GM19395 (cell line): Measurements from ENCODE around the gene CHAF1A.

Source experiments
- ATAC-seq: cut with Tn5 transposase; IDR thresholded peaks from one replicate; pipeline ENCODE4 v1.9.1; 2021; ENCODE audit warnings: mild to moderate bottlenecking, moderate library complexity; ENCODE audit not compliant: unreplicated experiment

The CHAF1A gene

GRCh38 chr19:4432918-4433506, 30.6 kb downstream of the CHAF1A start:
- no peak for ATAC-seq

DNA sequence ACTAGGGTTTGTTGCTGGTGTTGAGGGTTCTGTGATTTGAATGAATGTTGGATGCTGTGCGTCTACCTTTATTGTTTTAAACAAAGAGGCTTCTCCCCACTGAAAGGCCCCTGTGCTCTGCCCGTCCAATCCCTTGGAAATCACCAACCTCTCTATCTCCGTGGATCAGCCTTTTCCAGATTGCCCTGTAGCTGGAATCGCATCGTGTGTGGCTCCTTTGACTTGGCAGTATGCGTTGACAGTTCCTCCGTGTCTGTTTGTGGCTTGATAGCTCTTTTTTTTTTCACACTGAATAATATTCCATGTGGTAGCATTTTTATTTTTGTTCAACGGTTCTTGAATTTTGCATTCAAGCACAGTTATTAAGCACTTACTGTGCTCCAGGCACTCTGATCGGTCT, 32.0 kb downstream of the CHAF1A start:
- ATAC-seq = no peak

DNA sequence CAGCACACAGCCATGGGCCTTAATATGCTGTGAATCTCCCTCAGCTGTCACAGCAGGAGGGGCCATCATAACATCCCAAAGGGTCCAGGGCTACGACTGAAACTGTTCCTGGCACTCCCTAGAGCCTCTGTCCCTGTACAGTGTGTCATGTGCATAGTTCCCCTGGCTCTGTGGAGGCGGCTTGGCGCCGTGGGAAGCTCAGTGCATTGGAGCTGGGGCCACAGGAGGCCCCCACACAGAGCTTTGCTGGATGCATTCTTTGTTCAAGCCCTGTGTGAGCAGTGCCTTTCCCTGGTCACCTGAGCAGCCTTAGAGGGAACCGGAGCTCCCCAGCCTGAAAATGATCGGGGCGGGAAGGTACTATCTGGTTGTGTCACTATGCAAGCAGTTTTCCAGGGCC, 33.8 kb downstream of the CHAF1A start:
- ATAC-seq = no peak

- ATAC-seq = no peak
These were observed 34.7 kb downstream of the CHAF1A start for GRCh38 chr19:4437103-4437502.

- no peak for ATAC-seq
These were observed 36.8 kb downstream of the CHAF1A start for GRCh38 chr19:4439243-4439642.

- no peak for ATAC-seq
These were observed 39.8 kb downstream of the CHAF1A start for GRCh38 chr19:4441994-4442818.

DNA sequence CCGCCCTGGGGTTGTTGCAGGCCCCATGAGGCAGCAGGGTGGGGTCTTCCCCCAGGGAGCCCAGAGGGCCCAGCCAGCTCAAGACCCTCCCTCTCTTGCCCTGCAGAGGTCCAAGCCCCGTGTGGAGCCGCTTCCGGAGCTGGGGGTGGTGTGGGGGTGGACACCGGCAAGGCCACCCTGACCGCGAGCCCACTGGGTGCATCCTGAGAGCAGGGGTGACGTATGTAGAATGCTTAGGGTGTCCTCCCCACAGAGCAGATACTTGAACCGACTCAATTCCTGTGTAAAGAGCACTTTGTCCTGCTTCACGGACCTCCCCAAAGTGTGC, 40.3 kb downstream of the CHAF1A start:
- no peak for ATAC-seq

GRCh38 chr19:4443188-4443587, 40.7 kb downstream of the CHAF1A start:
- ATAC-seq = no peak

DNA sequence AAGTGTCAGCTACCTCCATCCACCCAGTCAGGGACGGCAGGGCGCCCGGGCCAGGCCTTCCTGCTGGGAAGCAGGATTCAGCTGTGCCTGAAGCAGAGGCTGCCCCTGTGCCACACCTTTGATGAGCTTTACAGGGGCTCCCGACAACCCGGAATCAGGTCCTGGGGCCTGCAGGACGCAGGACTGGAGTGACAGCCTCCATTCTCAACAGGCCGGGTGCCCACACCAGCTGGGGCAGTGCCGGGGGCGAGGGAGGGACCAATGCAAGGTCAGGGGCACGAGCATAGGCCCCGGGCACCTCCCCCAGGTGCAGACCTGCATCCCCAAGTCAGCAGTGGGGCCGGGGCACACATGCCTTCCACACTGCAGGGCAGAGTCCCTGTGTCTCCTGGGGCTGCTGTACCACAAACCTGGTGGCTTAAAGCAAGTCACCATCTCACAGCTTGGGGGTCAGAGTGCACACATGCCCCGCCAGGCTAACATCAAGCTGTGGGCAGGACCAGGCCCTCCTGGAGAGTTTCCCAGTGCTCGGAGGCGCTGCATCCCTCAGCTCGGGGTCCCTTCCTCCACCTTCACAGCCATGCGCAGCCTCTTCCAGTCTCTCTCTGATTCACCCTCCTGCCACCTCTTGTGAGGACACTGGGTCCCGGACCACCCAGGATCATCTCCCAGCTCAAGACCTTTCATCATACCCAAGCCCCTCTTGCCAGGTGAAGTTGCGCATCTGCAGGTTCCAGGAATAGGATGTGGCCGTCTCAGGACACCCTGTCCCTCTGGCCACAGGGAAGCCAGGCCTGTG, 41.7 kb downstream of the CHAF1A start:
- no peak for ATAC-seq

DNA sequence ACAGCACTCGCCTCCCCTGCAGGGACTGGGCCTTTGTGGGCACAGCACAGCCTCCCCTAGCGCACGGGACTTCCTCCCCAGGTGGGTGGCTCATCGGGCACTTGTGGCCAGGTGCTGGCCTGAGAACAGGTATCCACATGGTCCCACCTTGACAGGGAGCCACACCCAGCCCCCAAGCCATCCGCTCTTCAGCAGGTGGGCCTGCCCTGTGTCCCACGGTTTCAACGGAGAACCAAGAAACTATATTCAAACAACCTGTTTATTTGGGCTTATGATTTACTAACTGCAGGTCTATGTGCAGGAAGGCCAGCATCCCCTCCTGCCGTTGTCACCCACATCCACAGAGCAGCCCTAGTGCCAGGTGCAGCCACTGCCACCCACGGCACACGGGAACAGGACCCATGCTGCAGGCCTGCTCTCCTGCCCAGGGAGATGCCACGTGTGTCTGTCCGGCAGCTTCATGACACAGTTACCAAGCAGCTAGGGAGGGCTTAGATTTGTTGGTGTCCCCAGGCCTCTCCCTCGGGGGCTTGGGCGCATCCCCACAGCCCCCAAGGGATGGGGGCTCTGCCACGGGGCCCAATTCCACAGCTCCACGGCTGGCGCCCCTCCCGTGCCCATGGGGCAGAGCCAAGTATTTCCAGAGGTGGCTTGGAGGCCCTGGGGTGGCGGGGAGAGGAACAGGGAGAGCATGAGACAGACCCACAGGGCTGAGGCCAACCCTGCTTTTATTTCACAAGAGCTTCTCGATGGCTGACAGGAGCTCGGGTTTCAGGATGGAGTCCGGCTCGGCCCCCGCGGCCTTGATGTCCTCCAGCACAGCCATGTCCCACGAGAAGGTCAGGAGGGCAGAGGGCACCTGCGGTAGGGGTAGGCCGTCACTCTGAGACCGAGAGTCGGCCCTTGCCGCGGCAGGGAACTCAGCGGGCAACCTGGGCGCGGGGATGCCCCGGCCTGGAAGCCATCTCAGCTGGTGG, 42.6 kb downstream of the CHAF1A start:
- ATAC-seq = no peak

DNA sequence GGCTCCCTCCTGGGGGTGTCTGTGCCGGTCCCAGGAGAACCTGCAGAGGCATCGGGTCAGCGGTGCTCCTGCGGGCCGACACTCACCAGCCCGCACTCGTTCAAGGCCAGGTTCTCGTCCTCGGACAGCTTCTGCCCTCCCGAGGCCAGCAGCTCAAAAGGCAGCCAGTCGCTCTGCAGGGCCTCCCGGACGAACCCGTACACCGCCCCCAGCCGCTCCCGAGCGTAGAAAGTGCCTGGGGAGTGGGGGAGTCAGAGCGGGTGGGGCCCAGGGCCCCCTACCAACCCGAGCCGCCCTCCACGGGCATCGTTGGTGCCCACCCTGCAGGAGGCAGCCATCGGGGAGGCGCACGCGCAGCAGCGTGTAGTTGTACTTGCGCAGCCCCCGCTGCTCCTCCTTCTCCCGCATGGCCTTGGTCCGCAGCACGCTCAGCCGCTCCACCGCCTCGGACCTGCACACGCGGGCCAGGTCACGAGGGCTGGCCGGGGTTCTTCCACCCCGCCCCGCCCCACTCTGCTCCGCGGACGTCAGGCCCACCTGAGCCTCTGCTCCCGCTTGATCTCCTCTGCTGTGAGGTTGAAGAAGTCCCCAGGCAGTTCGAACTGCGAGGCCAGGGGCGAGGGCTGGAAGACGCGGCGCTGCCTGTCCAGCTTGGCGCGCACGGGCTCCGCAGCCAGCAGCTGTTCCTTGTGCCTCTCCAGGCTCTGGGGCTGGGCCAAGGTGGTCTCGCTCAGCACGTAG, 43.7 kb downstream of the CHAF1A start:
- no peak for ATAC-seq

GRCh38 chr19:4446704-4447200, 44.3 kb downstream of the CHAF1A start:
- ATAC-seq = no peak

DNA sequence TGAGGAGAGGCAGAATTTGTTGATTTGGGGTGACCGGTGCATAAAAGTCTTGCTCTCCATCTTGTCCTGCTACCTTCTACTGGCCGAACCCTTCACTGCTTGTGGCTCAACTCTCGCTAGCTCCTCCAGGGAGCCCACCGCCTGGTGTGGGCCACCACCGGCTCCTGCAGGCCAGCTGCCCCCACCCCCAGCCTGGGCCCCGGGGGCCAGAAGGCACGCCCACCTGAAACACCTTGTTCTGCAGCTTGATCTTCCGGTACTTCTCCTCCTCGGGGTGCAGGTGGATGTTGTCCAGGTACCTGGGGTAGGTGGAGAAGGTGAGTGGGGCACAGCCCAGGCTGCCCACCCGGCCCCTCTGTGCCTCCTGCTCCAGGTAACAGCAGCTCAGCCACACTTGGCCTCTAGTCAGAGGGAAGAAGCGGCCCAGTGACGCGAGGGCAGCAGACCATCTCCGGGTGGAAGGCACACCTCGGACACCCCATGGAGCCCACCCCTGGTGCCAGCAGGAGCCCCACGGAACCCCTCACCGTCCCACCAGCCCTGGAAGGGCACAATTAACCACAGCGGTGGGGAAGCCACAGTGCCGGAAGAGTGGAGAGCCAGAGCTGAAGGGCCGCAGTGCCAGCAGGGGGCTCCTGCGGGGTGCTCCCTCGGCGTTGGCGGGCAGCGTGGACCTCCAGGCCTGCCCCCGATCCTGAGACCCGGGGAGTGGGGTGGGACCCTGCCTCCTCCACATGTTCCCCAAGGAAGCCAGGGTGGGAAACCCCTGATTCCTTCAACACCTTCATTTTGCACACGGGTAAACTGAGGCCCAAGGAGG, 45.1 kb downstream of the CHAF1A start:
- no peak for ATAC-seq

DNA sequence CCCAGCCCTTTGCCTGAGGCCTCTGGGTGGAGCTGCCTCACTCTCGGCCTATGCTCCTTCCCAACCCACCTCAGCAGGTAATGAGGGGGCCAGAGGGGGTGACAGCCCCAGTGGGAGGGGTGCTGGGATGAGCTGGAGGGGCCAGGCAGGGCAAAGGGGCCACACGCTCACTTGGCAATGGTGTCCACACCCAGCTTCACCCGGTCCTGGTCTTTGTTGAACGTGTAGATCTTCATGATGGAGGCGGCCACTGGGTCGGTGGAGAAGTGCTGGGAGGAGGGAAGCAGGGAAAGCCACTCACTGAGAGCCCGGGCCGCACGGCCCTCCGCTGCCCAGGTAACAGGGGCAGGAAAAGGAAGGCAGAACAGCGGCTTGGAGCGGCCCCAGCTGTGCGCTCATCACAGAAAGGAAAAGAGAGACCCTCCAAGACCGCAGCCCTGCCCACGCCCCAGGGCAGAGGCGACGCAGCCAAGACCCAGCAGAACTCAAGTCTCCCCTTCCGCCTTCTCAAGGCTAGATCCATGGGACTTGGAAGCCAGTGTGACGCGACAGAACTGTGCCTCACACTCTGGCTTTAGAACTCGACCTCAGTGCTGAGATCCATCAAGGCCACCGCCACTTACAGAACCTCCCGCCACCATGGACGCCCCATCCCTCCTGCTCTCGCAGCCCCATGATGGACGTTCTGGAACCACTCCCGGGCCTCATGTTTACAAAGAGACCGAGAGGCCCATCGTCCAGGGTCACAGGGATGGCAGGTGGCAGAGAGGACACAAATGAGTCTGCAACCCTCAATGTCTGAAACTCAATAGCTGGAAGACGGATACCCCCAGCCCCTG, 45.9 kb downstream of the CHAF1A start:
- ATAC-seq = no peak

- ATAC-seq = no peak
These were observed 46.7 kb downstream of the CHAF1A start for GRCh38 chr19:4449022-4449638.

GRCh38 chr19:4449639-4450028, 47.2 kb downstream of the CHAF1A start:
- no peak for ATAC-seq

DNA sequence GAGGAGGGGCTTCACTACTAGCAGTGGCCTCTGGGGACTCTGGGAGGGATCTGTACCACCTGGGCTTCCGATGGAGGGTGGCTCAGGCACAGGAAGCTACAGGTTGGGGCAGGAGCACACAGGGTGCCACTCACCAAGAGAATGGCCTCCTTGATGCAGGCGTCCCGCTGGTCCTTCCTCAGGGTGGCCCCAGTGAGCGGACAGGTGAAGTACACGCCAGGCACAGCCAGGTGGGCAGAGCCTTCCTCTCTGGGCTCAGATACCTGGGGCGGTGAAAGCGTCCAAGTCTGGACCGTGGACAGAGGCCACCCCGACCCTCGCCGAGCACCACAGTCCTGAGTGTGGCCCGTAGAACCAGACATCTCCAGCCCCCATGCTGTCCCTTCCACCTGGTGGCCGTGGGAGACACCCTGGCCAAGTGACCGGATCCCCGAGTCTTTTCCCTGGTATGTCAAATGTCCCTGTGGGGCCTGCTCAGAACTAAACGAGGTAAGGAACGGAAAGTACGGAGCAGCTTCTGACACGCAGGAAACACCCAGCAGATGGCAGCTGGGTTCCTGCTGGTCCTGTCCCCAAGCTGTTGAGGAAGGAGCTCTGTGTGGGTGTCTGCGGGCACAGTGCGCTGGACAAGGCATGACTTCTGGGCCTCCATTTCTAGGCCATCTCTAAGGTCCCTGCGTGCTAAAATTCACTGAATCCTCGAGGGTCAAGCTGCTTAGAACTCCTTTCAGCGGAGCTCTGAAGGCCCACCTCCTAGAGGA, 50.0 kb downstream of the CHAF1A start:
- ATAC-seq = no peak
